ENCODE results near the gene LSM14B.

Gene LSM14B

GRCh38 chr20:62167474-62167873 is 45.2 kb downstream of the LSM14B start:
- TF ChIP-seq, protein P1, sequence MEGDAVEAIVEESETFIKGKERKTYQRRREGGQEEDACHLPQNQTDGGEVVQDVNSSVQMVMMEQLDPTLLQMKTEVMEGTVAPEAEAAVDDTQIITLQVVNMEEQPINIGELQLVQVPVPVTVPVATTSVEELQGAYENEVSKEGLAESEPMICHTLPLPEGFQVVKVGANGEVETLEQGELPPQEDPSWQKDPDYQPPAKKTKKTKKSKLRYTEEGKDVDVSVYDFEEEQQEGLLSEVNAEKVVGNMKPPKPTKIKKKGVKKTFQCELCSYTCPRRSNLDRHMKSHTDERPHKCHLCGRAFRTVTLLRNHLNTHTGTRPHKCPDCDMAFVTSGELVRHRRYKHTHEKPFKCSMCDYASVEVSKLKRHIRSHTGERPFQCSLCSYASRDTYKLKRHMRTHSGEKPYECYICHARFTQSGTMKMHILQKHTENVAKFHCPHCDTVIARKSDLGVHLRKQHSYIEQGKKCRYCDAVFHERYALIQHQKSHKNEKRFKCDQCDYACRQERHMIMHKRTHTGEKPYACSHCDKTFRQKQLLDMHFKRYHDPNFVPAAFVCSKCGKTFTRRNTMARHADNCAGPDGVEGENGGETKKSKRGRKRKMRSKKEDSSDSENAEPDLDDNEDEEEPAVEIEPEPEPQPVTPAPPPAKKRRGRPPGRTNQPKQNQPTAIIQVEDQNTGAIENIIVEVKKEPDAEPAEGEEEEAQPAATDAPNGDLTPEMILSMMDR (IDR thresholded peaks at IDR 0.05; ENCODE audit: low read depth, low read length) = no peak
- DNase-seq (ENCODE audit: low read depth, low spot score) = no peak
- no peak overlapping the region for H3K4me3 ChIP-seq (ENCODE audit: low read depth, low read length)
- in situ Hi-C loops (cut with HindIII; ENCODE audit: low sequenced_read_pairs) = no loop called here

GRCh38 chr20:62168061-62168460 is 45.8 kb downstream of the LSM14B start:
- no peak overlapping the region for H3K4me3 ChIP-seq (ENCODE audit: low read depth, low read length)
- TF ChIP-seq, protein P1 (IDR thresholded peaks at IDR 0.05; ENCODE audit: low read depth, low read length) = no peak
- no peak for DNase-seq (ENCODE audit: low read depth, low spot score)
- in situ Hi-C loops (cut with HindIII; ENCODE audit: low sequenced_read_pairs) = no loop called here

DNA sequence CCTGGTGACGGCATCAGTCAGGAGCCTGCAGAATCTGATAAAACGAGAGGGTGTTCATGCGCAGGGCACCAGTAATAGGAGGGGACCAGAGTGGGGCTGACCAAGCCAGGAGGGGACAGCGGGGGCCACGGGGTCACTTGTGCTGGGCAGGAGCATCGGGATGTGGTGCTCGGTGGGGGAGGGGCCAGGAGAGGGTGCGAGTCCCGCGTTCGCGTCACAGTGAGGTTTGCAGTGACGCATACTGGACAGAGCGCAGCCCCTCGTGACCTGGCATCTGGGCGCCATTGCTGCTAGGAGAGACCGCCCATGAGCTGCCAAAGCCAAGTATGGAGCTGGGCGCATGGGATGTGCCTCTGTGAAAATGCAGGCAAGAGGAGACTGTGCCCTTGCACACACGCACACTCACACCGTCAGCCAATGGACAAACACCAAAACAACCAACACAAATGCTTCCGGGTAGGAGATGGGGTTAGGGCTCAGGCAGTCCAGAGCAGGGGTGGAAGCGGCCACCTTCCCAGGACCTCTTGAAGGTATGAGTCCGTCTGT is 46.7 kb downstream of the LSM14B start:
- H3K4me3 ChIP-seq (ENCODE audit: low read depth, low read length) = no peak overlapping the region
- TF ChIP-seq, protein P1 (IDR thresholded peaks at IDR 0.05; ENCODE audit: low read depth, low read length) = no peak
- in situ Hi-C loops (cut with HindIII; ENCODE audit: low sequenced_read_pairs) = no loop called here
- no peak for DNase-seq (ENCODE audit: low read depth, low spot score)

- in situ Hi-C loops (cut with HindIII; ENCODE audit: low sequenced_read_pairs) = no loop called here
- TF ChIP-seq, protein P1 (IDR thresholded peaks at IDR 0.05; ENCODE audit: low read depth, low read length) = no peak
- no peak overlapping the region for H3K4me3 ChIP-seq (ENCODE audit: low read depth, low read length)
- no peak for DNase-seq (ENCODE audit: low read depth, low spot score)
These were observed 48.3 kb downstream of the LSM14B start for GRCh38 chr20:62170536-62170935.

GRCh38 chr20:62171245-62171644 is 49.0 kb downstream of the LSM14B start:
- DNase-seq (ENCODE audit: low read depth, low spot score) = no peak
- TF ChIP-seq, protein P1 (IDR thresholded peaks at IDR 0.05; ENCODE audit: low read depth, low read length) = no peak
- no peak overlapping the region for H3K4me3 ChIP-seq (ENCODE audit: low read depth, low read length)
- in situ Hi-C loops (cut with HindIII; ENCODE audit: low sequenced_read_pairs) = no loop called here

- DNase-seq (ENCODE audit: low read depth, low spot score) = no peak
- TF ChIP-seq, protein P1 (IDR thresholded peaks at IDR 0.05; ENCODE audit: low read depth, low read length) = no peak
- in situ Hi-C loops (cut with HindIII; ENCODE audit: low sequenced_read_pairs) = no loop called here
- no peak overlapping the region for H3K4me3 ChIP-seq (ENCODE audit: low read depth, low read length)
These were observed 50.4 kb downstream of the LSM14B start for GRCh38 chr20:62172666-62173065.
